K562 (cell line): ENCODE results near the gene TAF10. TPM values are rescaled to one million over a fixed set of nuclear protein-coding genes. Genes with fewer than 3 reads are reported as not detected.

ENCODE experiments used
- ARID2 ChIP-seq: fragments of 450-650 bp; IDR thresholded peaks from 2 replicates; pipeline ENCODE4 v1.6.1; 2017; ENCODE audit warnings: antibody characterized with exemption, mild to moderate bottlenecking
- FIP1L1 ChIP-seq: fragments of 200-400 bp; formaldehyde crosslinking; IDR thresholded peaks from 2 replicates; pipeline ENCODE4 v1.6.1; 2018; ENCODE audit warnings: mild to moderate bottlenecking, low read depth, low read length; ENCODE audit not compliant: poor library complexity, severe bottlenecking
- FOXJ3 ChIP-seq: sonication (generic); formaldehyde crosslinking; IDR thresholded peaks from 2 replicates; pipeline ENCODE4 v1.4.0; 2020; ENCODE audit warnings: mild to moderate bottlenecking, missing genetic modification reagents
- NFIC ChIP-seq: fragments of 450-650 bp; IDR thresholded peaks from 2 replicates; pipeline ENCODE4 v1.6.1; 2017; ENCODE audit warnings: mild to moderate bottlenecking, inconsistent platforms
- NONO ChIP-seq, 2 experiments: fragments of 200-400 bp in 1 of 2; fragments of 450-650 bp in 1 of 2; formaldehyde crosslinking in 1 of 2; IDR thresholded peaks; 2 replicates each; pipeline ENCODE4 v1.6.1; 2017; ENCODE audit warnings: low read depth in 2 of 2, mild to moderate bottlenecking in 2 of 2, moderate library complexity in 2 of 2, low read length in 1 of 2
- PCBP2 ChIP-seq: fragments of 200-400 bp; formaldehyde crosslinking; IDR thresholded peaks from 2 replicates; pipeline ENCODE4 v1.6.1; 2018; ENCODE audit warnings: low read length, low read depth, mild to moderate bottlenecking, moderate library complexity; ENCODE audit not compliant: poor library complexity, severe bottlenecking
- PML ChIP-seq: IDR thresholded peaks from 2 replicates; pipeline ENCODE4 v1.6.1; 2012; ENCODE audit warnings: low read length, inconsistent platforms
- RBFOX2 ChIP-seq: fragments of 200-400 bp; formaldehyde crosslinking; IDR thresholded peaks from 2 replicates; pipeline ENCODE4 v1.6.1; 2017; ENCODE audit warnings: low read depth, mild to moderate bottlenecking, low read length, moderate library complexity
- SIN3B ChIP-seq: fragments of 450-650 bp; IDR thresholded peaks from 2 replicates; pipeline ENCODE4 v1.6.1; 2017; ENCODE audit warnings: low read depth, mild to moderate bottlenecking, moderate library complexity
- SMAD4 ChIP-seq: fragments of 250-450 bp; sonication (Bioruptor Pico); conservative IDR thresholded peaks from 2 replicates; pipeline ENCODE4 v1.8.0; 2021; ENCODE audit warnings: inconsistent platforms, mild to moderate bottlenecking, moderate library complexity
- SRSF3 ChIP-seq: fragments of 200-400 bp; formaldehyde crosslinking; IDR thresholded peaks from 2 replicates; pipeline ENCODE4 v1.6.1; 2016; ENCODE audit warnings: mild to moderate bottlenecking, low read length, moderate library complexity; ENCODE audit not compliant: insufficient read depth
- STAT5A ChIP-seq: IDR thresholded peaks from 2 replicates; pipeline ENCODE4 v1.6.1; 2012; ENCODE audit warnings: low read length, inconsistent platforms, borderline replicate concordance
- TSC22D4 ChIP-seq: fragments of 450-650 bp; IDR thresholded peaks from 2 replicates; pipeline ENCODE4 v1.6.1; 2016; ENCODE audit warnings: missing genetic modification characterization, missing biosample characterization, control low read depth
- U2AF2 ChIP-seq: fragments of 200-400 bp; formaldehyde crosslinking; optimal IDR thresholded peaks from 2 replicates; pipeline ENCODE3; 2017; ENCODE audit warnings: low read depth, mild to moderate bottlenecking, low read length
- ZBTB7A ChIP-seq: IDR thresholded peaks from 2 replicates; pipeline ENCODE4 v1.6.1; 2011; ENCODE audit warnings: low read depth, mild to moderate bottlenecking, low read length, moderate library complexity, borderline replicate concordance; ENCODE audit not compliant: control insufficient read depth
- ZC3H11A ChIP-seq: IDR thresholded peaks from 2 replicates; pipeline ENCODE4 v1.6.1; 2012; ENCODE audit warnings: low read depth, low read length, improper control_type of control experiment
- ZFP36 ChIP-seq: fragments of 150-350 bp; IDR thresholded peaks from 2 replicates; pipeline ENCODE4 v1.6.1; 2018; ENCODE audit warnings: low read length, low read depth; ENCODE audit not compliant: partially characterized antibody
- ZNF780A ChIP-seq: fragments of 250-450 bp; sonication (Bioruptor Pico); IDR thresholded peaks from 2 replicates; pipeline ENCODE4 v1.5.0; 2021; ENCODE audit warnings: mild to moderate bottlenecking
- polyA plus RNA-seq, 8 experiments: library from polyadenylated mRNA; depleted of rRNA in 4 of 8; stranded (reverse) in 5 of 8; unstranded in 3 of 8; fragments of >200 nt; fragmentation: Nextera tagmentation in 2 of 8; fragmentation: Illumina TruSeq in 1 of 8; extraction: Ambion mirVana in 2 of 8; extraction: Trizol in 1 of 8; gene quantifications; 2 replicates each; pipeline versions ENCODE4 v1.2.1 to v1.2.3, GENCODE V29; 2011 to 2014; ENCODE audit warnings: inconsistent platforms in 1 of 8, missing spikeins in 1 of 8
- total RNA-seq, 7 experiments: library from RNA; depleted of rRNA in 6 of 7; stranded (reverse); fragments of >200 nt in 6 of 7; fragmentation: Illumina TruSeq in 2 of 7; extraction: Trizol in 2 of 7; gene quantifications; 2 replicates each; pipeline versions ENCODE4 v1.2.1 to v1.2.3, GENCODE V29; 2011 to 2021; ENCODE audit warnings: low replicate concordance in 1 of 7
- TF ChIP-seq, protein P1 (sequence below): fragments of 450-650 bp; formaldehyde crosslinking; IDR thresholded peaks from 2 replicates; pipeline ENCODE4 v1.4.0; 2020; ENCODE audit warnings: mild to moderate bottlenecking, moderate library complexity
- TF ChIP-seq, protein P2 (sequence below): fragments of 250-450 bp; sonication (Bioruptor Pico); IDR thresholded peaks from 2 replicates; pipeline ENCODE4 v1.4.0; 2020; ENCODE audit warnings: mild to moderate bottlenecking
- TF ChIP-seq, protein P3 (sequence below): fragments of 450-650 bp; IDR thresholded peaks from 2 replicates; pipeline ENCODE4 v1.6.1; 2017; ENCODE audit warnings: mild to moderate bottlenecking, moderate library complexity

Gene TAF10
- total and polyA plus RNA-seq, 9 of the 15 experiments (the other 6 are each of a cell fraction or from before 2014, with no cell fraction given): 19.5 to 197 (median 121) TPM

DNA sequence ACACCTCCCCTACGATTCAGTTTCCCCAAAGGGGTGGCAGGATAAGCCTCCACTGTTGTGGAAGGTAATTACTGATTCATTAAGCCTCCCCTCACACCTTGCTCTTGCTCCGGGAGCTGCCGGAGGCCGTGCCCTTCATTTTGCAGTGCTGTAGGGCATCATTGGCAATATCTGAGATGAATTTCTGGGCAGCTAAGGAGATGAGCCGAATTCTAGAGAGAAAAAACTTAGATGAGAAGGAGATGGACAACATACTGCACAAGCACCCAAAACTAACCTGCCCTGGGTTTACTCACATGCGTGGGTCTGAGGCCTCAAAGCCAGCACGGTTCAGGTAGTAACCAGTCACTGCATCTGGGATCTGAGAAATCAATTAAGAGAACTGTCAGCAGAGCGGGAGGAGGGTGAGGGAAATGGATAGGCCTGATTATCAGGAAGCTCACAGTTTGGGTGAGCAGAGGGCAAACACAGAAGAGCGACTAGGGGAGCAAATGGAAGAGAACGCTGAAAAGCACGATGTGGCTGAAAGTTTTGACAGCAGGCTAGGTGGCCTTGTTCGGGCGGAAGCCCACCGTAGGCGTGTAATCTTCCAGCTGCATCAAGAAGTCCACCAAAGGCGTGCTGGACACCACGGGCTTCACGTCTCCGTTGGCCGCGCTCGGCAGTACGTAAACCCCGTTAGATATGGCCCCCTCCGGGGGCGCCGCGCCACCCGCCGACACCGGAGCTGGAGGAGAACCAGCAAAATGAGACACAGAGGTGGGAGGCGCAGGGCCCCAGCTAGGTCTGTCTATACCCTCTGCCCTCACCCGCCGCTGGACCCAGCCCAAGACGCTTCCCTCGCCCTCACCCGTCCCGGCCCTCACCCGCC is 689 bp downstream of the TAF10 start (continued):
- TF ChIP-seq, protein P1, sequence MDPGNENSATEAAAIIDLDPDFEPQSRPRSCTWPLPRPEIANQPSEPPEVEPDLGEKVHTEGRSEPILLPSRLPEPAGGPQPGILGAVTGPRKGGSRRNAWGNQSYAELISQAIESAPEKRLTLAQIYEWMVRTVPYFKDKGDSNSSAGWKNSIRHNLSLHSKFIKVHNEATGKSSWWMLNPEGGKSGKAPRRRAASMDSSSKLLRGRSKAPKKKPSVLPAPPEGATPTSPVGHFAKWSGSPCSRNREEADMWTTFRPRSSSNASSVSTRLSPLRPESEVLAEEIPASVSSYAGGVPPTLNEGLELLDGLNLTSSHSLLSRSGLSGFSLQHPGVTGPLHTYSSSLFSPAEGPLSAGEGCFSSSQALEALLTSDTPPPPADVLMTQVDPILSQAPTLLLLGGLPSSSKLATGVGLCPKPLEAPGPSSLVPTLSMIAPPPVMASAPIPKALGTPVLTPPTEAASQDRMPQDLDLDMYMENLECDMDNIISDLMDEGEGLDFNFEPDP: no peak
- TF ChIP-seq, protein P2, sequence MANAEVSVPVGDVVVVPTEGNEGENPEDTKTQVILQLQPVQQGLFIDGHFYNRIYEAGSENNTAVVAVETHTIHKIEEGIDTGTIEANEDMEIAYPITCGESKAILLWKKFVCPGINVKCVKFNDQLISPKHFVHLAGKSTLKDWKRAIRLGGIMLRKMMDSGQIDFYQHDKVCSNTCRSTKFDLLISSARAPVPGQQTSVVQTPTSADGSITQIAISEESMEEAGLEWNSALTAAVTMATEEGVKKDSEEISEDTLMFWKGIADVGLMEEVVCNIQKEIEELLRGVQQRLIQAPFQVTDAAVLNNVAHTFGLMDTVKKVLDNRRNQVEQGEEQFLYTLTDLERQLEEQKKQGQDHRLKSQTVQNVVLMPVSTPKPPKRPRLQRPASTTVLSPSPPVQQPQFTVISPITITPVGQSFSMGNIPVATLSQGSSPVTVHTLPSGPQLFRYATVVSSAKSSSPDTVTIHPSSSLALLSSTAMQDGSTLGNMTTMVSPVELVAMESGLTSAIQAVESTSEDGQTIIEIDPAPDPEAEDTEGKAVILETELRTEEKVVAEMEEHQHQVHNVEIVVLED (CRISPR knock-in tag): no peak
- TF ChIP-seq SMAD4 (CRISPR knock-in tag) (no peak), FIP1L1 (peak; percentile 88), SIN3B (no peak), PML (0 out of 2 replicates have a peak, but pooled peaks have one; percentile 19), ZNF780A (CRISPR knock-in tag) (no peak), SRSF3 (0 out of 2 replicates have a peak, but pooled peaks have one; percentile 47), NFIC (no peak), TSC22D4 (tag) (no peak), ZC3H11A (no peak), RBFOX2 (no peak), ZBTB7A (no peak), NONO (IDR thresholded peaks at IDR 0.05; ENCODE audit: low read depth in 2 of 2, low read length in 1 of 2) (no peak), PCBP2 (no peak), STAT5A (no peak), U2AF2 (no peak), FOXJ3 (no peak), ZFP36 (no peak), ARID2 (no peak)
- TF ChIP-seq, protein P3, sequence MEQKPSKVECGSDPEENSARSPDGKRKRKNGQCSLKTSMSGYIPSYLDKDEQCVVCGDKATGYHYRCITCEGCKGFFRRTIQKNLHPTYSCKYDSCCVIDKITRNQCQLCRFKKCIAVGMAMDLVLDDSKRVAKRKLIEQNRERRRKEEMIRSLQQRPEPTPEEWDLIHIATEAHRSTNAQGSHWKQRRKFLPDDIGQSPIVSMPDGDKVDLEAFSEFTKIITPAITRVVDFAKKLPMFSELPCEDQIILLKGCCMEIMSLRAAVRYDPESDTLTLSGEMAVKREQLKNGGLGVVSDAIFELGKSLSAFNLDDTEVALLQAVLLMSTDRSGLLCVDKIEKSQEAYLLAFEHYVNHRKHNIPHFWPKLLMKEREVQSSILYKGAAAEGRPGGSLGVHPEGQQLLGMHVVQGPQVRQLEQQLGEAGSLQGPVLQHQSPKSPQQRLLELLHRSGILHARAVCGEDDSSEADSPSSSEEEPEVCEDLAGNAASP: no peak
